Small intestine (tissue), 7 donors: ENCODE measurements around the gene MPRIP. TPM values are rescaled to one million over a fixed set of nuclear protein-coding genes. Genes with fewer than 3 reads are reported as not detected.

ENCODE experiments used
- DNase-seq, 2 donors: peaks; one replicate each; pipeline versions ENCODE4 v3.0.0 to v3.0.0-alpha.2; 2013
- FAIRE-seq: peaks from 2 replicates; lab custom pipeline; 2012; peaks lifted over from hg19 to GRCh38; lab: Jason Lieb, UNC
- H3K27ac ChIP-seq, 3 donors: one replicate each; pipeline ENCODE4 v1.5.1; 2013; ENCODE audit warnings: low read length in 2 of 3, mild to moderate bottlenecking in 2 of 3, control low read depth in 1 of 3, inconsistent platforms in 1 of 3, low read depth in 1 of 3, moderate library complexity in 1 of 3
- H3K27me3 ChIP-seq, 3 donors: one replicate each; pipeline ENCODE4 v1.6.1; 2013; ENCODE audit warnings: low read length in 3 of 3, inconsistent platforms in 1 of 3; ENCODE audit not compliant: control insufficient read depth in 3 of 3, insufficient read depth in 3 of 3
- H3K36me3 ChIP-seq, 3 donors: one replicate each; pipeline ENCODE4 v1.6.1; 2013; ENCODE audit warnings: low read length in 3 of 3, inconsistent platforms in 1 of 3, low read depth in 1 of 3, mild to moderate bottlenecking in 1 of 3, moderate library complexity in 1 of 3; ENCODE audit not compliant: control insufficient read depth in 3 of 3, insufficient read depth in 2 of 3
- H3K4me1 ChIP-seq, 3 donors: one replicate each; pipeline ENCODE4 v1.6.1; 2013; ENCODE audit warnings: low read length in 2 of 3, inconsistent platforms in 1 of 3, low read depth in 1 of 3, mild to moderate bottlenecking in 1 of 3, moderate library complexity in 1 of 3; ENCODE audit not compliant: control insufficient read depth in 3 of 3, insufficient read depth in 2 of 3
- H3K4me3 ChIP-seq, 3 donors: one replicate each; pipeline ENCODE4 v1.5.1; 2013; ENCODE audit warnings: low read length in 3 of 3, control low read depth in 1 of 3, inconsistent platforms in 1 of 3, low read depth in 1 of 3, mild to moderate bottlenecking in 1 of 3, moderate library complexity in 1 of 3
- H3K9me3 ChIP-seq, 2 donors: one replicate each; pipeline ENCODE4 v1.6.1; 2013; ENCODE audit warnings: low read depth in 1 of 2, low read length in 1 of 2; ENCODE audit not compliant: control insufficient read depth in 2 of 2, insufficient read depth in 1 of 2
- WGBS, 3 donors: extraction: QIAGEN DNeasy Blood & Tissue Kit; methylation state at CpG; one replicate each; pipeline ENCODE4 v1.1.7; 2013; 5-methylcytosine and 5-hydroxymethylcytosine counted together
- polyA plus RNA-seq, 4 donors: library from polyadenylated mRNA; stranded (reverse) in 3 of 4; unstranded in 1 of 4; fragments of 200-250 nt in 3 of 4; fragments of 120-200 nt in 1 of 4; gene quantifications; one replicate each; pipeline versions ENCODE4 v1.2.1 to v1.2.3, GENCODE V29; 2013
- donor health status: healthy with polysubstance abuse.
- donor health status: control.
- donor health status: control.
- donor health status: Bipolar disorder and iron deficiency.
- donor health status: healthy.

Gene MPRIP
- polyA plus RNA-seq, 4 donors: 98.9 to 233 (median 190) TPM

DNA sequence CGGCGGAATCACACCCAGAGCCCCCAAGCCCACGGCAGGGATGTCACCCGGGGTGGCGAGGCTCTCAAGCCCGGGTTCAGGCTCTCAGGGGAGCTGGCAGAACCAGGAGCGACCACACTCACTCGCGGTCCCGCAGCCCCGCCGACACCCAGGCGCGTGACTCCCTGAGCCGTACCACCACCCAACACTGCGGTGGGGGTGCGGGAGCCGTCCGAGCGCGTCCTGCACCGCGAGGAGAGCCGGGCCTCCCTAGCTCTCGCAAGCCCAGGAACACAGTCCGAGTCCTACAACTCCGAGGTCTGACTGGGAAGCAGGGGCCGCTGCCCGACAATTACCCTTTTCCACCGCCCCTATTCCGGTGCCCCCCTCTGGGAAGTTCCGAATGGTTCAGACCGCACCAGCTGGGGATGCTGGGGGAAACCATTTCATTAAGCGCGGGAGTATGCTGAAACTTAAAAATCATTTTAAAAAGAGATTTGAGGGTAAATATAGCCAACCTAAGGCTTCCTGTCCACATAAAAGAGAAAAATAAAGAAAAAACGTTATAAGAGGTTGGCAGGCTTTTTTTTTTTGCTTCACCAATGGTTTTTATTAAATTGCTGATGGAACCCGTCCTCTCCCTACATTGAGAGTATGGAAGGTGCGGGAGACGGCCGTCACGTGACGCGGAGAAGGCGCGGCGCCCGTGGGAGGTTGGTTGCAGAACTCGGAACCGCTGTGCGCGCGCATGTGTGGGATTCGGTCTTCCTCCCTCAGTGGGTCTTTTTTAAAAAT is 195.0 kb downstream of the MPRIP start, which contains the start of gene FLCN:
TSS of gene FLCN (minus strand) at position 143 of the 774 bp plus-strand sequence. CDS start 9,031 bp downstream, outside the sequence.
- H3K27me3 ChIP-seq: no peaks in the 10 kb centered on the region
- H3K27ac ChIP-seq: peak within 1 kb of the TSS; percentile 88 to 98 (median 91)
- 0% methylated on average over 53 of the region's 53 CpGs for WGBS, 3 donors
- no peak for FAIRE-seq
- peak within 1 kb of the TSS; percentile 81 to 89 (median 88) for H3K4me3 ChIP-seq
- H3K9me3 ChIP-seq: no peaks in the 10 kb centered on the region
- H3K36me3 ChIP-seq: peaks cover 0 to 16% (median 0%) of the 10 kb centered on the region in 3 donors
- H3K4me1 ChIP-seq: peaks cover 0 to 19% (median 2%) of the 10 kb centered on the region in 3 donors
- peak; percentile 89 to 95 for DNase-seq

DNA sequence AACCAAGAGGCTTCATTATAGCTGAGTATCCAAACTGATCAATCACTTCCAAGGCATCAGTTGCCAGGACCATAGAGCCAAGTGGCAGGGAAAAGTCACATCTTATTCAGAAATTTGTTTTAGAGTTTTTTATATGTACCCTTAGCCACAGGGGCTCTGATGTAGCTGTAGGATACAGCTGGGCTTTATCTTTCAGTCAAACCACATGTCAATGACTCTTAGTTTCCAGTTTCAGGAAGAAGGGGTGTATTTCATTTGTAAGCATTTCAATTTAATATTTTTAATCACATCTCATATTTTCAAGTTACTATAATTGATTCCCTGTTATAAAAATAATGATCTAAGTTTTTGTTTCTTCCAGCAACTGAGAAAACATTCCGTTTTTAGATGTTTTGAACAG is 197.6 kb downstream of the MPRIP start:
- no peak overlapping the region for H3K27ac ChIP-seq

DNA sequence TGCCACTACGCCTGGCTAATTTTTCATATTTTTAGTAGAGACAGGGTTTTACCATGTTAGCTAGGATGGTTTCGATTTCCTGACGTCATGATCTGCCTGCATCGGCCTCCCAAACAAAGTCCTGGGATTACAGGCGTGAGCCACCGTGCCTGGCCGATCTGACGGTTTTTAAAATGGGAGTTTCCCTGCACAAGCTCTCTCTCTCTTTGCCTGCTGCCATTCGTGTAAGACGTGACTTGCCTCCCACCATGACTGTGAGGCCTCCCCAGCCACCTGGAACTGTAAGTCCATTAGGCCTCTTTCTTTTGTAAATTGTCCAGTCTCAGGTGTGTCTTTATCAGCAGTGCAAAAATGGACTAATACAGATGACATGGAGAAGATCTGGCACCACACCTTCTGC is 199.4 kb downstream of the MPRIP start:
- Histone ChIP-seq H3K27ac (no peak overlapping the region), H3K27me3 (no peaks in the 10 kb centered on the region), H3K36me3 (peaks cover 0 to 15% (median 3%) of the 10 kb centered on the region in 3 donors), H3K4me3 (no peak overlapping the region), H3K4me1 (no peaks in the 10 kb centered on the region), H3K9me3 (no peaks in the 10 kb centered on the region)
- DNase-seq (no peak), FAIRE-seq (no peak)
- WGBS, 3 donors: 88 to 91% (median 90%) methylated on average over 10 of the region's 10 CpGs

More for the DNA sequence above, 197.6 kb downstream of the MPRIP start:
- 70 to 88% (median 83%) methylated on average over 1 of the region's 1 CpG for WGBS, 3 donors
- H3K9me3 ChIP-seq: no peaks in the 10 kb centered on the region
- H3K4me3 ChIP-seq: no peak overlapping the region
- FAIRE-seq (no peak), DNase-seq (no peak)
- no peaks in the 10 kb centered on the region for H3K27me3 ChIP-seq
- peaks cover 0 to 7% (median 0%) of the 10 kb centered on the region in 3 donors for H3K36me3 ChIP-seq
- H3K4me1 ChIP-seq: peaks cover 0 to 10% (median 0%) of the 10 kb centered on the region in 3 donors

DNA sequence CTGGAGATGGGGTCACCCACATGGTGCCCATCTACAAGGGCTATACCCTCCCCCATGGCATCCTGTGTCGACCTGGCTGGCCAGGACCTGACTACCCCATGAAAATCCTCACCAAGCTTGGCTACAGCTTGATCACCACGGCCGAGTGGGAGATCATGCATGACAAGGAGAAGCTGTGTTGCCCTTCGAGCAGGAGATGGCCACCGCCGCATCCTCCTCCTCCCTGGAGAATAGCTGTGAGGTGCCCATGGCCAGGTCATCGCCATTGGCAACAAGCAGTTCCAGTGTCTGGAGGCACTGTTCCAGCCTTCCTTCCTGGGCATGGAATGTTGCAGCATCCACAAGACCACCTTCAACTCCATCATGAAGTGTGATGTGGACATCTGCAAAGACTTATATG is 200.0 kb downstream of the MPRIP start:
- H3K27me3 ChIP-seq: no peaks in the 10 kb centered on the region
- H3K9me3 ChIP-seq: no peaks in the 10 kb centered on the region
- no peaks in the 10 kb centered on the region for H3K4me1 ChIP-seq
- peaks cover 3 to 20% (median 6%) of the 10 kb centered on the region in 3 donors for H3K36me3 ChIP-seq
- H3K27ac ChIP-seq: no peak overlapping the region
- 91 to 95% (median 92%) methylated on average over 7 of the region's 7 CpGs for WGBS, 3 donors
- no peak overlapping the region for H3K4me3 ChIP-seq
- no peak for DNase-seq
- FAIRE-seq: no peak

Other genes with a start within 250 kb of the MPRIP start
- gene TNFRSF13B, start 70.3 kb upstream of the MPRIP start, polyA plus RNA-seq: 1 to 10 TPM in 2 of 4 donors, under 1 TPM in 1, not detected in 1; 0.13 to 3.0 (median 2.0) TPM
- 1 to 10 TPM; 1.4 to 5.2 (median 1.6) TPM for gene PLD6, start 163.9 kb downstream of the MPRIP start, polyA plus RNA-seq
- 100 to 1,000 TPM in 1 of 4 donors, 10 to 100 TPM in 3; 17.5 to 119 (median 37.9) TPM for gene FLCN, start 194.7 kb downstream of the MPRIP start, polyA plus RNA-seq
- gene COPS3, start 238.8 kb downstream of the MPRIP start, polyA plus RNA-seq: 10 to 100 TPM; 42.9 to 58.9 (median 48.0) TPM